ENCODE data around the gene SRGAP2C.
"Not testable (repeated sequence)": the region's sequence is repeated elsewhere in the genome, so short reads cannot be mapped to it uniquely, and the experiment has no call there.

DNA sequence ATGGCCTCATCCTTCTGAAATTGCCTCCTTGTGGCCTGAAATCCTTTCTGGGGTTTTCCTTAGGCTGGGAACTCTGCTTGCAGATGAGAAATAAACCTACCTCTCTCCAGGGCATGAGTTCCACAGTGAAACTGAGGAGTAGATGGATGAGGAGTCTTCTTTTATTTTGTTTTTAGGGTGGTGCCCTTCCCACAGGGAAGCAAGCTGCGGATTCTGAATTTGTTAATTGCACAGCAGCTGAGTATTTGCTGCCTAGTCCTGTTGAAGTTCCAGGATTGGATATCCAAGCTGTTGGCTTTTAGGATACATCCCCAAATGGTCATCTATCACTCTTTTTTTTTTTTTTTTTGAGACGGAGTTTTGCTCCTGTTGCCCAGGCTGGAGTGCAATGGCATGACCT is 73.4 kb downstream of the SRGAP2C start:
- TF ChIP-seq, protein P1, sequence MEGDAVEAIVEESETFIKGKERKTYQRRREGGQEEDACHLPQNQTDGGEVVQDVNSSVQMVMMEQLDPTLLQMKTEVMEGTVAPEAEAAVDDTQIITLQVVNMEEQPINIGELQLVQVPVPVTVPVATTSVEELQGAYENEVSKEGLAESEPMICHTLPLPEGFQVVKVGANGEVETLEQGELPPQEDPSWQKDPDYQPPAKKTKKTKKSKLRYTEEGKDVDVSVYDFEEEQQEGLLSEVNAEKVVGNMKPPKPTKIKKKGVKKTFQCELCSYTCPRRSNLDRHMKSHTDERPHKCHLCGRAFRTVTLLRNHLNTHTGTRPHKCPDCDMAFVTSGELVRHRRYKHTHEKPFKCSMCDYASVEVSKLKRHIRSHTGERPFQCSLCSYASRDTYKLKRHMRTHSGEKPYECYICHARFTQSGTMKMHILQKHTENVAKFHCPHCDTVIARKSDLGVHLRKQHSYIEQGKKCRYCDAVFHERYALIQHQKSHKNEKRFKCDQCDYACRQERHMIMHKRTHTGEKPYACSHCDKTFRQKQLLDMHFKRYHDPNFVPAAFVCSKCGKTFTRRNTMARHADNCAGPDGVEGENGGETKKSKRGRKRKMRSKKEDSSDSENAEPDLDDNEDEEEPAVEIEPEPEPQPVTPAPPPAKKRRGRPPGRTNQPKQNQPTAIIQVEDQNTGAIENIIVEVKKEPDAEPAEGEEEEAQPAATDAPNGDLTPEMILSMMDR (IDR thresholded peaks at IDR 0.05) = not testable (repeated sequence)
- not testable (repeated sequence) for TF ChIP-seq POLR2A (IDR thresholded peaks at IDR 0.05)

Data from right lobe of liver (tissue), 4 donors.